Measurements from ENCODE around the gene MUC12.
"Not testable (repeated sequence)": the region's sequence is repeated elsewhere in the genome, so short reads cannot be mapped to it uniquely, and the experiment has no call there.

The MUC12 gene

DNA sequence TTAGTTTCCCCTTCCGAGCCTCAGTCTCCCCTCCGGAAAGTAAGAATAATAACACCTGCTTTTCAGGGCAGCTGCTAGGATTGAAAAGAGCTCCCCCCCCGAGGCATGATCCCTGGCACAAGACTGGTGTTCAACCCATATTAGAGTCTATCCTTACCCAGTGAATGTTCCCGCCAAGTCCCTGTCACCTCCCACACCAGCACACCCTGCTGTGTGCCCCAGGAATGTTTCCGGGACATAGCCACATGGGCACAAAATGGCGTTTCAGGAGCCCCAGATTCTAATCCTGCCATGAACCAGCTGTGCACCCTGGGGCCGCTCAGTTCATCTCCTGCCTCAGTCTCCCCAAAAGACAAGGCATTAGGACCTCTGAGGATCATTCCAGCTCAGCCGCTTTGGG, 51.1 kb downstream of the MUC12 start:
- Histone ChIP-seq H3K36me3 (no peaks in the 10 kb centered on the region), H3K9me3 (no peaks in the 10 kb centered on the region), H3K4me1 (no peaks in the 10 kb centered on the region; the same call in 1 of the 2 replicates), H3K4me3 (ENCODE audit: low read depth, low read length) (no peak overlapping the region), H3K27me3 (no peaks in the 10 kb centered on the region; the same call in 1 of the 2 replicates)
- DNase-seq: no peak
- TF ChIP-seq, protein P1, sequence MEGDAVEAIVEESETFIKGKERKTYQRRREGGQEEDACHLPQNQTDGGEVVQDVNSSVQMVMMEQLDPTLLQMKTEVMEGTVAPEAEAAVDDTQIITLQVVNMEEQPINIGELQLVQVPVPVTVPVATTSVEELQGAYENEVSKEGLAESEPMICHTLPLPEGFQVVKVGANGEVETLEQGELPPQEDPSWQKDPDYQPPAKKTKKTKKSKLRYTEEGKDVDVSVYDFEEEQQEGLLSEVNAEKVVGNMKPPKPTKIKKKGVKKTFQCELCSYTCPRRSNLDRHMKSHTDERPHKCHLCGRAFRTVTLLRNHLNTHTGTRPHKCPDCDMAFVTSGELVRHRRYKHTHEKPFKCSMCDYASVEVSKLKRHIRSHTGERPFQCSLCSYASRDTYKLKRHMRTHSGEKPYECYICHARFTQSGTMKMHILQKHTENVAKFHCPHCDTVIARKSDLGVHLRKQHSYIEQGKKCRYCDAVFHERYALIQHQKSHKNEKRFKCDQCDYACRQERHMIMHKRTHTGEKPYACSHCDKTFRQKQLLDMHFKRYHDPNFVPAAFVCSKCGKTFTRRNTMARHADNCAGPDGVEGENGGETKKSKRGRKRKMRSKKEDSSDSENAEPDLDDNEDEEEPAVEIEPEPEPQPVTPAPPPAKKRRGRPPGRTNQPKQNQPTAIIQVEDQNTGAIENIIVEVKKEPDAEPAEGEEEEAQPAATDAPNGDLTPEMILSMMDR (IDR thresholded peaks at IDR 0.05; ENCODE audit: low read depth, low read length): no peak

GRCh38 chr7:101021703-101022102, 52.3 kb downstream of the MUC12 start:
- H3K4me3 ChIP-seq (ENCODE audit: low read depth, low read length): no peak overlapping the region
- no peak for DNase-seq
- no peaks in the 10 kb centered on the region for H3K9me3 ChIP-seq
- no peaks in the 10 kb centered on the region for H3K36me3 ChIP-seq
- H3K27me3 ChIP-seq: no peaks in the 10 kb centered on the region; the same call in 1 of the 2 replicates
- TF ChIP-seq, protein P1 (IDR thresholded peaks at IDR 0.05; ENCODE audit: low read depth, low read length): no peak
- H3K4me1 ChIP-seq: no peaks in the 10 kb centered on the region; the same call in 1 of the 2 replicates

DNA sequence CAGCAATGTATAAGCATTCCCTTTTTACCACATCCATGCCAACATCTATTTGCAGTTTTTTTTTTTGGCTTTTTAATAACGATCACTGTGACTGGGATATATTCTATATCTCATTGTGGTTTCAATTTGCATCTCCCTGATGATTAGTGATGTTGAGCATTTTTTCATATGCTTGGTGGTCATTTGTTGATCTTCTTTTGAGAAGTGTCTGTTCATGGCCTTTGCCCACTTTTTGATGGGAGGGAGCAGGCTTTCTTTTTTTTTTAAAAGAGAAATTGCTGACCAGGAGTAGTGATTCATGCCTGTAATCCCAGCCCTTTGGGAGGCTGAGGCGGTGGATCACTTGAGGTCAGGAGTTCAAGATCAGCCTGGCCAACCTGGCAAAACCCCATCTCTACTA, 54.5 kb downstream of the MUC12 start:
- Histone ChIP-seq H3K27me3 (no peaks in the 10 kb centered on the region), H3K4me3 (ENCODE audit: low read depth, low read length) (no peak overlapping the region), H3K9me3 (no peaks in the 10 kb centered on the region), H3K4me1 (no peaks in the 10 kb centered on the region), H3K36me3 (no peaks in the 10 kb centered on the region)
- TF ChIP-seq, protein P1 (IDR thresholded peaks at IDR 0.05; ENCODE audit: low read depth, low read length): no peak
- DNase-seq: no peak

DNA sequence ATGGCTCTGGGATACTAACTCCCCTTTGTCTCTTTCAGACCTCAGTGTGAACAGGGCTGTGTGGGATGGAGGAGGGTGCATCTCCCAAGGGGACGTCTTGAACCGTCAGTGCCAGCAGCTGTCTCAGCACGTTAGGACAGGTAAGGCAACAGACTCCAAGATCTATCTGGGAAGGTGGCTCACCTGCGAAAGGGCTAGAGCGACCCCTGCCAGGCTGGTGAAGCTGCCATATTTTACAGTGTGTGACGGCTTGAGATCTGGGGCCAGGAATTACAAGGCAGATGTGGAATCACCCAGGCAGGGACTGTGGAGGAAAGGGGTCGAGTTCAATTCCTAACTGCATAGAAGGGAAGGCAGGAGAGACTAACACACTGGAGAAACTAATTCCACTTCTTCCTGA, 61.7 kb downstream of the MUC12 start:
- H3K4me1 ChIP-seq: no peaks in the 10 kb centered on the region
- TF ChIP-seq, protein P1 (IDR thresholded peaks at IDR 0.05; ENCODE audit: low read depth, low read length): no peak
- H3K9me3 ChIP-seq: no peaks in the 10 kb centered on the region
- no peak for DNase-seq
- no peaks in the 10 kb centered on the region for H3K27me3 ChIP-seq
- H3K4me3 ChIP-seq (ENCODE audit: low read depth, low read length): no peak overlapping the region
- H3K36me3 ChIP-seq: no peaks in the 10 kb centered on the region

GRCh38 chr7:101035941-101036340, 66.6 kb downstream of the MUC12 start:
- TF ChIP-seq, protein P1 (IDR thresholded peaks at IDR 0.05; ENCODE audit: low read depth, low read length): no peak
- H3K4me1 ChIP-seq: no peaks in the 10 kb centered on the region
- H3K36me3 ChIP-seq: no peaks in the 10 kb centered on the region
- no peak overlapping the region for H3K4me3 ChIP-seq (ENCODE audit: low read depth, low read length)
- no peaks in the 10 kb centered on the region for H3K9me3 ChIP-seq
- H3K27me3 ChIP-seq: no peaks in the 10 kb centered on the region
- no peak for DNase-seq

- not testable (repeated sequence) for DNase-seq; H3K27me3 ChIP-seq; H3K9me3 ChIP-seq; H3K36me3 ChIP-seq; H3K4me1 ChIP-seq; H3K4me3 ChIP-seq (ENCODE audit: low read depth, low read length)
These were observed 71.9 kb downstream of the MUC12 start for GRCh38 chr7:101041283-101041682.

- Histone ChIP-seq H3K4me3 (ENCODE audit: low read depth, low read length) (no peak overlapping the region), H3K36me3 (no peaks in the 10 kb centered on the region), H3K9me3 (no peaks in the 10 kb centered on the region), H3K27me3 (peaks cover 56% of the 10 kb centered on the region), H3K4me1 (no peaks in the 10 kb centered on the region)
- TF ChIP-seq, protein P1 (IDR thresholded peaks at IDR 0.05; ENCODE audit: low read depth, low read length): no peak
- no peak for DNase-seq
These were observed 89.0 kb downstream of the MUC12 start for GRCh38 chr7:101058355-101058754.

Measured in BE2C (cell line).